GM12878 (cell line): Measurements from ENCODE around the gene REG1A. TPM values are rescaled to one million over a fixed set of nuclear protein-coding genes. Genes with fewer than 3 reads are reported as not detected.

Source experiments
- ATAC-seq: fragments of 200-7000 bp; cut with Tn5 transposase; 3 replicates; pipeline ENCODE4 v1.9.1; 2020; ENCODE audit warnings: mild to moderate bottlenecking, moderate library complexity
- BruUV-seq: library from RNA; stranded (reverse); fragments of 400-500 nt; replicated peaks from 2 replicates; lab custom pipeline; 2021; lab: Mats Ljungman, UMichigan
- CTCF ChIA-PET: fragments of 300-600 bp; sonication (Branson Sonifier 250); formaldehyde crosslinking; extraction: SDS; loops from one replicate; lab custom pipeline; 2021; ENCODE audit warnings: inconsistent platforms; lab: Yijun Ruan, JAX
- POLR2A ChIA-PET: fragments of 350-600 bp; formaldehyde crosslinking; extraction: SDS; loops from one replicate; lab custom pipeline; 2021; ENCODE audit warnings: inconsistent platforms; lab: Charles Lee
- RAD21 ChIA-PET: fragments of 300-600 bp; sonication (Branson Sonifier 250); formaldehyde crosslinking; loops from one replicate; lab custom pipeline; 2023; ENCODE audit warnings: antibody characterized with exemption; ENCODE audit not compliant: unreplicated experiment; lab: Charles Lee
- SMC1A ChIA-PET: fragments of 300-600 bp; sonication (Branson Sonifier 250); formaldehyde crosslinking; loops from one replicate; lab custom pipeline; 2023; ENCODE audit not compliant: unreplicated experiment, uncharacterized antibody; lab: Charles Lee
- DNase-seq: peaks from one replicate; pipeline ENCODE4 v3.0.0-alpha.2; 2011; ENCODE audit warnings: low read depth, low spot score
- FAIRE-seq: peaks from 3 replicates; lab custom pipeline; 2011; peaks lifted over from hg19 to GRCh38; lab: Jason Lieb, UNC
- H2AFZ ChIP-seq: 2 replicates; pipeline ENCODE4 v1.6.0; 2011; ENCODE audit warnings: low read depth, low read length, control low read depth; ENCODE audit not compliant: control insufficient read depth
- H3K27ac ChIP-seq: 2 replicates; pipeline ENCODE4 v1.5.1; 2011; ENCODE audit warnings: control low read depth; ENCODE audit not compliant: control insufficient read depth, insufficient read depth
- H3K27me3 ChIP-seq, 2 experiments: replicated peaks in 1 of 2; 2 replicates each; pipeline versions ENCODE4 v1.6.0 to v1.6.1; 2011; ENCODE audit warnings: low read length in 1 of 2; ENCODE audit not compliant: control insufficient read depth in 2 of 2, insufficient read depth in 2 of 2
- H3K36me3 ChIP-seq, 2 experiments: 2 replicates each; pipeline ENCODE4 v1.5.1; 2011; ENCODE audit warnings: low read length in 1 of 2; ENCODE audit not compliant: control insufficient read depth in 2 of 2, insufficient read depth in 2 of 2
- H3K4me1 ChIP-seq: 2 replicates; pipeline ENCODE4 v1.6.1; 2011; ENCODE audit warnings: mild to moderate bottlenecking, low read length, moderate library complexity, mixed read lengths; ENCODE audit not compliant: control insufficient read depth, insufficient read depth
- H3K4me2 ChIP-seq: 2 replicates; pipeline ENCODE4 v1.6.0; 2011; ENCODE audit warnings: control low read depth; ENCODE audit not compliant: control insufficient read depth, insufficient read depth
- H3K4me3 ChIP-seq: fragments of 200-600 bp; sonication (generic); 2 replicates; pipeline ENCODE4 v1.5.1; 2016
- H3K79me2 ChIP-seq: 2 replicates; pipeline ENCODE4 v1.6.0; 2011; ENCODE audit warnings: low read length; ENCODE audit not compliant: control insufficient read depth, insufficient read depth
- H3K9ac ChIP-seq: 2 replicates; pipeline ENCODE4 v1.8.0; 2011; ENCODE audit warnings: low read length, control low read depth, mixed read lengths; ENCODE audit not compliant: control insufficient read depth, insufficient read depth
- H3K9me3 ChIP-seq: replicated peaks from 3 replicates; pipeline ENCODE4 v1.5.1; 2011; ENCODE audit warnings: mild to moderate bottlenecking, low read length; ENCODE audit not compliant: control insufficient read depth, insufficient read depth
- H4K20me1 ChIP-seq: 2 replicates; pipeline ENCODE4 v1.6.0; 2011; ENCODE audit not compliant: control insufficient read depth, insufficient read depth
- RUNX3 ChIP-seq: IDR thresholded peaks from 2 replicates; pipeline ENCODE4 v1.6.1; 2012; ENCODE audit warnings: low read length, inconsistent platforms
- SMAD5 ChIP-seq: IDR thresholded peaks from 2 replicates; pipeline ENCODE4 v1.6.1; 2016; ENCODE audit warnings: antibody characterized with exemption, low read depth
- STAT3 ChIP-seq: IDR thresholded peaks from 2 replicates; pipeline ENCODE4 v1.6.1; 2011; ENCODE audit warnings: low read depth, low read length, improper control_type of control experiment
- ZNF274 ChIP-seq: IDR thresholded peaks from one replicate; pipeline ENCODE4 v1.8.0; 2011; ENCODE audit not compliant: insufficient read length, insufficient read depth
- WGBS: methylation state at CpG from one replicate; pipeline ENCODE4 v1.1.6; 2016; ENCODE audit warnings: low lambda C conversion rate; ENCODE audit not compliant: insufficient replicate concordance, insufficient coverage; ENCODE audit errors: missing lambda C conversion rate; 5-methylcytosine and 5-hydroxymethylcytosine counted together
- in situ Hi-C: fragments of 300-500 bp; cut with MboI; formaldehyde crosslinking; loops from 9 replicates; pipeline ENCODE4 v1.14.3; 2018; ENCODE audit warnings: mixed read lengths
- intact Hi-C: fragments of 100-400 bp; cut with micrococcal nuclease; formaldehyde crosslinking; loops from one replicate; pipeline ENCODE4 v1.14.2; 2022; ENCODE audit not compliant: unreplicated experiment
- polyA plus RNA-seq, 11 experiments: library from polyadenylated mRNA; depleted of rRNA in 4 of 11; unstranded in 6 of 11; stranded (reverse) in 5 of 11; fragments of >200 nt; fragmentation: Nextera tagmentation in 4 of 11; fragmentation: Illumina TruSeq in 1 of 11; extraction: Ambion mirVana in 4 of 11; extraction: Trizol in 1 of 11; gene quantifications; 1 replicate in 1 of 11; 2 replicates in 10 of 11; pipeline versions ENCODE4 v1.2.1 to v1.2.3, GENCODE V29; 2011 to 2016; ENCODE audit warnings: inconsistent platforms in 2 of 11, missing spikeins in 2 of 11, low read depth in 1 of 11
- total RNA-seq, 4 experiments: library from RNA; depleted of rRNA in 3 of 4; stranded (reverse); fragments of >200 nt in 3 of 4; fragmentation: Illumina TruSeq in 1 of 4; extraction: Trizol in 1 of 4; gene quantifications; 2 replicates each; pipeline versions ENCODE4 v1.2.1 to v1.2.3, GENCODE V29; 2013 to 2021
- TF ChIP-seq, protein P1 (sequence below): IDR thresholded peaks from 2 replicates; pipeline ENCODE4 v1.6.1; 2012; ENCODE audit warnings: low read depth, low read length, improper control_type of control experiment
- TF ChIP-seq, protein P2 (sequence below): fragments of 450-650 bp; IDR thresholded peaks from 2 replicates; pipeline ENCODE4 v1.6.1; 2016; ENCODE audit warnings: mild to moderate bottlenecking, moderate library complexity, borderline replicate concordance

REG1A gene
- total and polyA plus RNA-seq, 10 of the 15 experiments (the other 5 are each of a cell fraction or from before 2014, with no cell fraction given): 4.5 TPM; not detected in 9

DNA sequence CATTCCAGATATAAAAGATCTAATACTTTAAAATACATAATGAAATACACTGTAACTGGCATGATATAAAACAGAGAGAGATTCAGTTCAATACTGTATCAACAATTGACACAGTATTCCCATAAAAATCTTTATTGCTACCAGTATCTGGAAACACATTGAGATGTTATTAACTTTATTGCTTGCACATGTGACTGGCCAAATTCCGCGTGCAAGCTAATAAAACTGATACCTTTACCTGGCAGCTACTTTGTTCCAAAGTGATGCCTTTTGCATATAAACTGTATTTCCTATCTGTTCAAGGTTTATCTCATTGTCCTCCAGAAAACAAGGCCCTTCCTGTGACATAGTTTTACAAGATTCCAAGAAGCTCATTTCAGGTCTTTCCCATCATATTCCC lies 17.1 kb upstream of the REG1A start:
- FAIRE-seq: no peak
- Histone ChIP-seq H3K27ac (no peak overlapping the region), H3K4me3 (no peak overlapping the region), H3K27me3 (no peaks in the 10 kb centered on the region), H4K20me1 (no peaks in the 10 kb centered on the region), H3K9me3 (no peaks in the 10 kb centered on the region), H3K36me3 (no peaks in the 10 kb centered on the region), H3K4me1 (no peaks in the 10 kb centered on the region), H3K4me2 (no peak overlapping the region), H2AFZ (no peak overlapping the region), H3K9ac (no peak overlapping the region), H3K79me2 (no peaks in the 10 kb centered on the region)
- ChIA-PET CTCF (interaction anchor here (0.7 kb wide), 1 partner anchor 9 kb away, joined by 3 read pairs; no protein-coding TSS in a partner anchor), RAD21 (no interaction called here), SMC1A (no interaction called here), POLR2A (no interaction called here)
- no TSS peak for BruUV-seq
- no peak for ATAC-seq
- intact Hi-C loops: no loop called here
- DNase-seq: no peak
- TF ChIP-seq, protein P1, sequence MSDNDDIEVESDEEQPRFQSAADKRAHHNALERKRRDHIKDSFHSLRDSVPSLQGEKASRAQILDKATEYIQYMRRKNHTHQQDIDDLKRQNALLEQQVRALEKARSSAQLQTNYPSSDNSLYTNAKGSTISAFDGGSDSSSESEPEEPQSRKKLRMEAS: no peak
- TF ChIP-seq ZNF274: no peak
- TF ChIP-seq STAT3: no peak
- TF ChIP-seq, protein P2, sequence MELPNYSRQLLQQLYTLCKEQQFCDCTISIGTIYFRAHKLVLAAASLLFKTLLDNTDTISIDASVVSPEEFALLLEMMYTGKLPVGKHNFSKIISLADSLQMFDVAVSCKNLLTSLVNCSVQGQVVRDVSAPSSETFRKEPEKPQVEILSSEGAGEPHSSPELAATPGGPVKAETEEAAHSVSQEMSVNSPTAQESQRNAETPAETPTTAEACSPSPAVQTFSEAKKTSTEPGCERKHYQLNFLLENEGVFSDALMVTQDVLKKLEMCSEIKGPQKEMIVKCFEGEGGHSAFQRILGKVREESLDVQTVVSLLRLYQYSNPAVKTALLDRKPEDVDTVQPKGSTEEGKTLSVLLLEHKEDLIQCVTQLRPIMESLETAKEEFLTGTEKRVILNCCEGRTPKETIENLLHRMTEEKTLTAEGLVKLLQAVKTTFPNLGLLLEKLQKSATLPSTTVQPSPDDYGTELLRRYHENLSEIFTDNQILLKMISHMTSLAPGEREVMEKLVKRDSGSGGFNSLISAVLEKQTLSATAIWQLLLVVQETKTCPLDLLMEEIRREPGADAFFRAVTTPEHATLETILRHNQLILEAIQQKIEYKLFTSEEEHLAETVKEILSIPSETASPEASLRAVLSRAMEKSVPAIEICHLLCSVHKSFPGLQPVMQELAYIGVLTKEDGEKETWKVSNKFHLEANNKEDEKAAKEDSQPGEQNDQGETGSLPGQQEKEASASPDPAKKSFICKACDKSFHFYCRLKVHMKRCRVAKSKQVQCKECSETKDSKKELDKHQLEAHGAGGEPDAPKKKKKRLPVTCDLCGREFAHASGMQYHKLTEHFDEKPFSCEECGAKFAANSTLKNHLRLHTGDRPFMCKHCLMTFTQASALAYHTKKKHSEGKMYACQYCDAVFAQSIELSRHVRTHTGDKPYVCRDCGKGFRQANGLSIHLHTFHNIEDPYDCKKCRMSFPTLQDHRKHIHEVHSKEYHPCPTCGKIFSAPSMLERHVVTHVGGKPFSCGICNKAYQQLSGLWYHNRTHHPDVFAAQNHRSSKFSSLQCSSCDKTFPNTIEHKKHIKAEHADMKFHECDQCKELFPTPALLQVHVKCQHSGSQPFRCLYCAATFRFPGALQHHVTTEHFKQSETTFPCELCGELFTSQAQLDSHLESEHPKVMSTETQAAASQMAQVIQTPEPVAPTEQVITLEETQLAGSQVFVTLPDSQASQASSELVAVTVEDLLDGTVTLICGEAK: no peak
- TF ChIP-seq RUNX3: no peak
- no peak for TF ChIP-seq SMAD5
- WGBS: 56% methylated on average over 2 of the region's 2 CpGs
- in situ Hi-C loops: no loop called here
